Astrocyte (in vitro differentiated cells and primary cell): ENCODE results near the gene ZNF10. TPM values are rescaled to one million over a fixed set of nuclear protein-coding genes. Genes with fewer than 3 reads are reported as not detected.

Experiments used
- DNase-seq: peaks from one replicate; pipeline ENCODE4 v3.0.0-alpha.2; 2010; ENCODE audit warnings: low read depth
- FAIRE-seq: peaks from 2 replicates; lab custom pipeline; 2011; peaks lifted over from hg19 to GRCh38; lab: Jason Lieb, UNC
- H2AFZ ChIP-seq: 2 replicates; pipeline ENCODE4 v1.6.0; 2012; ENCODE audit warnings: low read depth, low read length, inconsistent platforms
- H3K27ac ChIP-seq: 2 replicates; pipeline ENCODE4 v1.5.1; 2011; ENCODE audit warnings: low read depth, low read length, inconsistent platforms
- H3K27me3 ChIP-seq: 2 replicates; pipeline ENCODE4 v1.6.0; 2011; ENCODE audit warnings: low read length, inconsistent platforms; ENCODE audit not compliant: insufficient read depth
- H3K36me3 ChIP-seq: 2 replicates; pipeline ENCODE4 v1.5.1; 2011; ENCODE audit warnings: low read length, inconsistent platforms; ENCODE audit not compliant: insufficient read depth
- H3K4me1 ChIP-seq: 2 replicates; pipeline ENCODE4 v1.5.1; 2011; ENCODE audit warnings: low read length, inconsistent platforms; ENCODE audit not compliant: insufficient read depth
- H3K4me2 ChIP-seq: 2 replicates; pipeline ENCODE4 v1.6.0; 2012; ENCODE audit warnings: low read length, inconsistent platforms
- H3K4me3 ChIP-seq: 2 replicates; pipeline ENCODE4 v1.5.1; 2011; ENCODE audit warnings: low read depth, mild to moderate bottlenecking, low read length, inconsistent platforms; ENCODE audit not compliant: insufficient read depth
- H3K79me2 ChIP-seq: 2 replicates; pipeline ENCODE4 v1.6.0; 2012; ENCODE audit warnings: mild to moderate bottlenecking, low read length, inconsistent platforms; ENCODE audit not compliant: insufficient read depth
- H3K9ac ChIP-seq: 2 replicates; pipeline ENCODE4 v1.6.0; 2012; ENCODE audit warnings: mild to moderate bottlenecking, low read length, inconsistent platforms
- H3K9me3 ChIP-seq: 2 replicates; pipeline ENCODE4 v1.5.1; 2012; ENCODE audit warnings: low read depth, mild to moderate bottlenecking, low read length, inconsistent platforms; ENCODE audit not compliant: insufficient read depth
- H4K20me1 ChIP-seq: 2 replicates; pipeline ENCODE4 v1.6.0; 2012; ENCODE audit warnings: low read length, inconsistent platforms; ENCODE audit not compliant: insufficient read depth
- H3K27ac Mint-ChIP-seq: one replicate; pipeline ENCODE4 v1.8.0; 2021; ENCODE audit warnings: mild to moderate bottlenecking, mixed read lengths; ENCODE audit not compliant: unreplicated experiment
- H3K27me3 Mint-ChIP-seq: one replicate; pipeline ENCODE4 v1.8.0; 2021; ENCODE audit warnings: low read depth, mixed read lengths; ENCODE audit not compliant: unreplicated experiment
- H3K36me3 Mint-ChIP-seq: one replicate; pipeline ENCODE4 v1.8.0; 2021; ENCODE audit warnings: low read depth, mixed read lengths; ENCODE audit not compliant: unreplicated experiment
- H3K4me1 Mint-ChIP-seq: one replicate; pipeline ENCODE4 v1.8.0; 2021; ENCODE audit warnings: low read depth, mixed read lengths; ENCODE audit not compliant: unreplicated experiment
- H3K4me3 Mint-ChIP-seq: one replicate; pipeline ENCODE4 v1.8.0; 2021; ENCODE audit warnings: mild to moderate bottlenecking, moderate library complexity, mixed read lengths; ENCODE audit not compliant: unreplicated experiment
- H3K9me3 Mint-ChIP-seq: one replicate; pipeline ENCODE4 v1.8.0; 2021; ENCODE audit warnings: mild to moderate bottlenecking, mixed read lengths; ENCODE audit not compliant: unreplicated experiment
- EZH2 ChIP-seq: IDR thresholded peaks from 2 replicates; pipeline ENCODE4 v1.6.1; 2012; ENCODE audit warnings: mild to moderate bottlenecking, low read length, inconsistent platforms; ENCODE audit not compliant: insufficient read depth
- total RNA-seq: library from RNA; stranded (reverse); gene quantifications from 2 replicates; pipeline ENCODE4 v1.2.1, GENCODE V29; 2021
- TF ChIP-seq, protein P1 (sequence below): IDR thresholded peaks from 2 replicates; pipeline ENCODE4 v1.5.1; 2011; ENCODE audit warnings: low read depth, mild to moderate bottlenecking, inconsistent platforms, low read length, moderate library complexity; ENCODE audit not compliant: insufficient read depth

The ZNF10 gene
- total RNA-seq, 1 donor from 2014 or later = 7.6 TPM

GRCh38 chr12:133083345-133083744 lies 47.1 kb upstream of the ZNF10 start:
- no peak overlapping the region for H2AFZ ChIP-seq
- no peak for DNase-seq
- H3K9me3 ChIP-seq = peaks cover 49% of the 10 kb centered on the region
- TF ChIP-seq, protein P1, sequence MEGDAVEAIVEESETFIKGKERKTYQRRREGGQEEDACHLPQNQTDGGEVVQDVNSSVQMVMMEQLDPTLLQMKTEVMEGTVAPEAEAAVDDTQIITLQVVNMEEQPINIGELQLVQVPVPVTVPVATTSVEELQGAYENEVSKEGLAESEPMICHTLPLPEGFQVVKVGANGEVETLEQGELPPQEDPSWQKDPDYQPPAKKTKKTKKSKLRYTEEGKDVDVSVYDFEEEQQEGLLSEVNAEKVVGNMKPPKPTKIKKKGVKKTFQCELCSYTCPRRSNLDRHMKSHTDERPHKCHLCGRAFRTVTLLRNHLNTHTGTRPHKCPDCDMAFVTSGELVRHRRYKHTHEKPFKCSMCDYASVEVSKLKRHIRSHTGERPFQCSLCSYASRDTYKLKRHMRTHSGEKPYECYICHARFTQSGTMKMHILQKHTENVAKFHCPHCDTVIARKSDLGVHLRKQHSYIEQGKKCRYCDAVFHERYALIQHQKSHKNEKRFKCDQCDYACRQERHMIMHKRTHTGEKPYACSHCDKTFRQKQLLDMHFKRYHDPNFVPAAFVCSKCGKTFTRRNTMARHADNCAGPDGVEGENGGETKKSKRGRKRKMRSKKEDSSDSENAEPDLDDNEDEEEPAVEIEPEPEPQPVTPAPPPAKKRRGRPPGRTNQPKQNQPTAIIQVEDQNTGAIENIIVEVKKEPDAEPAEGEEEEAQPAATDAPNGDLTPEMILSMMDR = no peak
- no peak for TF ChIP-seq EZH2
- H3K27ac Mint-ChIP-seq = no peak overlapping the region
- FAIRE-seq = no peak
- H3K27ac ChIP-seq = no peak overlapping the region
- H3K4me3 Mint-ChIP-seq = no peak overlapping the region
- H3K27me3 Mint-ChIP-seq = no peaks in the 10 kb centered on the region
- H3K9ac ChIP-seq = no peak overlapping the region
- H3K4me1 Mint-ChIP-seq = peaks cover 5% of the 10 kb centered on the region
- no peaks in the 10 kb centered on the region for H3K4me1 ChIP-seq
- no peak overlapping the region for H3K4me2 ChIP-seq
- peak overlapping the region; percentile 8 for H3K4me3 ChIP-seq
- peaks cover 49% of the 10 kb centered on the region for H3K36me3 ChIP-seq
- H3K27me3 ChIP-seq = no peaks in the 10 kb centered on the region
- peaks cover 68% of the 10 kb centered on the region for H3K36me3 Mint-ChIP-seq
- H3K79me2 ChIP-seq = peaks cover 28% of the 10 kb centered on the region
- peaks cover 53% of the 10 kb centered on the region for H3K9me3 Mint-ChIP-seq
- H4K20me1 ChIP-seq = no peaks in the 10 kb centered on the region

GRCh38 chr12:133105620-133106019 lies 24.8 kb upstream of the ZNF10 start:
- no peak for TF ChIP-seq EZH2
- TF ChIP-seq, protein P1 = no peak
- no peak for FAIRE-seq
- Histone ChIP-seq H3K9me3 (peaks cover 54% of the 10 kb centered on the region), H3K79me2 (no peaks in the 10 kb centered on the region), H3K4me3 (peak overlapping the region; percentile 6), H3K36me3 (peaks cover 46% of the 10 kb centered on the region), H4K20me1 (no peaks in the 10 kb centered on the region), H3K9ac (no peak overlapping the region), H3K27me3 (no peaks in the 10 kb centered on the region), H3K4me2 (no peak overlapping the region), H3K4me1 (no peaks in the 10 kb centered on the region), H3K27ac (no peak overlapping the region), H2AFZ (no peak overlapping the region)
- Mint-ChIP-seq H3K27ac (no peak overlapping the region), H3K4me3 (no peak overlapping the region), H3K36me3 (peaks cover 88% of the 10 kb centered on the region), H3K4me1 (no peaks in the 10 kb centered on the region), H3K9me3 (peaks cover 90% of the 10 kb centered on the region), H3K27me3 (no peaks in the 10 kb centered on the region)
- DNase-seq = no peak

DNA sequence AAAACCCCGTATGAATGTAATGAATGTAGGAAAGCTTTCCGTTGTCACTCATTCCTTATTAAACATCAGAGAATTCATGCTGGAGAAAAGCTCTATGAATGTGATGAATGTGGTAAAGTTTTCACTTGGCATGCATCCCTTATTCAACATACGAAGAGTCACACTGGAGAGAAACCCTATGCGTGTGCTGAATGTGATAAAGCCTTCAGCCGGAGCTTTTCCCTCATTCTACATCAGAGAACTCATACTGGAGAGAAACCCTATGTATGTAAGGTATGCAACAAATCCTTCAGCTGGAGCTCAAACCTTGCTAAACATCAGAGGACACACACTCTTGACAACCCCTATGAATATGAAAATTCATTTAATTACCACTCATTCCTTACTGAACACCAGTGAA lies 24.2 kb upstream of the ZNF10 start:
- Histone ChIP-seq H3K4me1 (no peaks in the 10 kb centered on the region), H3K9ac (no peak overlapping the region), H3K79me2 (no peaks in the 10 kb centered on the region), H3K27me3 (no peaks in the 10 kb centered on the region), H3K27ac (no peak overlapping the region), H3K4me2 (no peak overlapping the region), H3K4me3 (no peak overlapping the region), H3K9me3 (peaks cover 53% of the 10 kb centered on the region), H3K36me3 (peaks cover 40% of the 10 kb centered on the region), H2AFZ (no peak overlapping the region), H4K20me1 (no peaks in the 10 kb centered on the region)
- Mint-ChIP-seq H3K4me3 (no peak overlapping the region), H3K4me1 (no peaks in the 10 kb centered on the region), H3K9me3 (peaks cover 89% of the 10 kb centered on the region), H3K36me3 (peaks cover 84% of the 10 kb centered on the region), H3K27ac (no peak overlapping the region), H3K27me3 (no peaks in the 10 kb centered on the region)
- FAIRE-seq (no peak), DNase-seq (no peak)
- TF ChIP-seq, protein P1 = no peak
- no peak for TF ChIP-seq EZH2
